Mammary epithelial cell (primary cell): ENCODE results near the gene CLASP1.

Experiments
- CTCF ChIP-seq, 2 donors: IDR thresholded peaks in 1 of 2; conservative IDR thresholded peaks in 1 of 2; 2 replicates each; pipeline ENCODE4 v1.5.1; 2011 to 2012; ENCODE audit warnings: inconsistent platforms in 2 of 2, low read length in 2 of 2, mild to moderate bottlenecking in 2 of 2, control low read depth in 1 of 2, low read depth in 1 of 2; ENCODE audit not compliant: insufficient read depth in 1 of 2; ENCODE audit errors: extremely low read depth in 1 of 2
- EZH2 ChIP-seq: IDR thresholded peaks from 2 replicates; pipeline ENCODE4 v1.6.1; 2012; ENCODE audit warnings: low read length, inconsistent platforms, borderline replicate concordance

GRCh38 chr2:121346859-121347258 is 302.4 kb downstream of the CLASP1 start:
- no peak for TF ChIP-seq CTCF (conservative IDR thresholded peaks at IDR 0.05 in 1 of 2, IDR thresholded peaks at IDR 0.05 in 1 of 2; ENCODE audit: extremely low read depth in 1 of 2, insufficient read depth in 1 of 2, low read depth in 1 of 2, low read length in 2 of 2)
- no peak for TF ChIP-seq EZH2
